ENCODE measurements around the gene PLXNA4. TPM values are rescaled to one million over a fixed set of nuclear protein-coding genes. Genes with fewer than 3 reads are reported as not detected.

Gene PLXNA4
- polyA plus RNA-seq, 2 of the 4 experiments (the other 2 are of a cell fraction): 0.12 to 0.34 TPM

DNA sequence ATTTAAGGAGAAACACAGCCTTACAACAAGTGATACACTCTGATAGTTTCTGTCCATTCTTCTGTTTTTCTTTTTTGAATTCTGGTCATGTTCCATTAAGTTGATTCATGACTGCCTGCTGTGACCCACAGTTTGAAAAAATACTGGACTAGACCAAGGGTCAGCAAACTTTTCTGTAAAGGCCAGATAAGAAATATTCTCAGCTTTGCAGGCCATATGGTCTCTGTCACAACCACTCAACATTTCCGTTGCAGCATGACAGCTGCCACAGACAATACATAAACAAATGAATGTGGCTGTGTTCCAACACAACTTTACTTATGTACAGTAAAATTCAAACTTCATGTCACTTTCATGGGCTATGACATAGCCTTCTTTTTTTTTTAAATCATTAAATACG, 156.7 kb downstream of the PLXNA4 start:
- no peak for TF ChIP-seq CEBPB (IDR thresholded peaks at IDR 0.05)
- TF ChIP-seq ZC3H11A (IDR thresholded peaks at IDR 0.05): no peak
- TF ChIP-seq HOXA7 (CRISPR knock-in tag; IDR thresholded peaks at IDR 0.05): no peak
- TF ChIP-seq HMGXB4 (CRISPR knock-in tag; IDR thresholded peaks at IDR 0.05; ENCODE audit: borderline replicate concordance): no peak
- TF ChIP-seq SREBF2 (IDR thresholded peaks at IDR 0.05): no peak
- TF ChIP-seq GATA3 (IDR thresholded peaks at IDR 0.05; ENCODE audit: borderline replicate concordance): no peak
- no peak for TF ChIP-seq HEYL (CRISPR knock-in tag; IDR thresholded peaks at IDR 0.05)
- 17% methylated on average over 2 of the region's 2 CpGs for WGBS (ENCODE audit: missing lambda C conversion rate)
- DNase-seq (ENCODE audit: low read depth in 1 of 2, low spot score in 1 of 2) (no peak), FAIRE-seq (no peak), ATAC-seq (no peak)
- no peak overlapping the region for H3K4me3 ChIP-seq
- no peaks in the 10 kb centered on the region for H3K9me3 ChIP-seq
- H3K27ac ChIP-seq: no peak overlapping the region
- H3K4me2 ChIP-seq: no peak overlapping the region
- ChIA-PET CTCF (interaction anchor here (0.6 kb wide), 1 partner anchor 203 kb away, joined by 3 read pairs; no protein-coding TSS in a partner anchor), POLR2A (no interaction called here)
- H3K4me1 ChIP-seq: no peaks in the 10 kb centered on the region

DNA sequence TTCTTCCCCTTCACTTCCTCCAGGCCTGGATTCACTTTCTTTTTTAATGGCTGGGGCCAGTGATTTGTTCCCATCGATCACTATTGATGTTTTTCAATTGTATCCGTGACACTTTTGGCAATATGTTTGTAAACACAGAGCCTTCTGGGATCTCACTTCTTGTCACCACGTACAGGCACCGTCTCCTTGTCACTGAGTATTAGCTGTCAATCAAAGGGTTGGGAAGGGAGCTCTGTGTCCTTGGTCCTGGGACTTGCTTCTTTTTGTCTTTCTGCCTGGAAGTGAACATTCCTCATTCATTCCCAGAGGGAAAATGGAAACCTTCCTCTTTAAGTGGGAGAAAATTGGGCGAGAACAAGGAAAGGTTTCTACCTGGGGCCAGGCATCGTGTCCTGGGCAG, 157.4 kb downstream of the PLXNA4 start:
- H3K4me2 ChIP-seq: no peak overlapping the region
- H3K27ac ChIP-seq: no peak overlapping the region
- FAIRE-seq (no peak), ATAC-seq (no peak), DNase-seq (ENCODE audit: low read depth in 1 of 2, low spot score in 1 of 2) (no peak)
- 14% methylated on average over 6 of the region's 6 CpGs for WGBS (ENCODE audit: missing lambda C conversion rate)
- POLR2A ChIA-PET: no interaction called here
- no peaks in the 10 kb centered on the region for H3K4me1 ChIP-seq
- H3K4me3 ChIP-seq: no peak overlapping the region
- CTCF ChIA-PET: interaction anchor here (0.6 kb wide), 1 partner anchor 204 kb away, joined by 3 read pairs; no protein-coding TSS in a partner anchor
- TF ChIP-seq POLR2AphosphoS2 (conservative IDR thresholded peaks at IDR 0.05; ENCODE audit: low read length) (no peak), ELK1 (IDR thresholded peaks at IDR 0.05; ENCODE audit: low read depth, low read length) (no peak), TFCP2L1 (CRISPR knock-in tag; IDR thresholded peaks at IDR 0.05) (no peak), HES2 (IDR thresholded peaks at IDR 0.05) (no peak), ESRRA (IDR thresholded peaks at IDR 0.05; ENCODE audit: borderline replicate concordance, low read length) (no peak), HDAC2 (IDR thresholded peaks at IDR 0.05) (no peak), CBX8 (IDR thresholded peaks at IDR 0.05) (no peak), KDM1A (IDR thresholded peaks at IDR 0.05; ENCODE audit: low read depth) (no peak), SREBF2 (IDR thresholded peaks at IDR 0.05) (no peak), FOSB (CRISPR knock-in tag; IDR thresholded peaks at IDR 0.05) (no peak), CEBPB (IDR thresholded peaks at IDR 0.05) (no peak), PHF8 (IDR thresholded peaks at IDR 0.05; ENCODE audit: borderline replicate concordance, low read depth) (no peak), RFX5 (IDR thresholded peaks at IDR 0.05) (no peak), NR3C1 (IDR thresholded peaks at IDR 0.05) (no peak), HEYL (CRISPR knock-in tag; IDR thresholded peaks at IDR 0.05) (no peak), MAFK (IDR thresholded peaks at IDR 0.05; ENCODE audit: partially characterized antibody) (no peak), HOXB13 (CRISPR knock-in tag; IDR thresholded peaks at IDR 0.05; ENCODE audit: low read depth) (no peak)
- TF ChIP-seq, protein P1, sequence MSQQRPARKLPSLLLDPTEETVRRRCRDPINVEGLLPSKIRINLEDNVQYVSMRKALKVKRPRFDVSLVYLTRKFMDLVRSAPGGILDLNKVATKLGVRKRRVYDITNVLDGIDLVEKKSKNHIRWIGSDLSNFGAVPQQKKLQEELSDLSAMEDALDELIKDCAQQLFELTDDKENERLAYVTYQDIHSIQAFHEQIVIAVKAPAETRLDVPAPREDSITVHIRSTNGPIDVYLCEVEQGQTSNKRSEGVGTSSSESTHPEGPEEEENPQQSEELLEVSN (IDR thresholded peaks at IDR 0.05; ENCODE audit: borderline replicate concordance, low read depth): no peak
- H3K9me3 ChIP-seq: no peaks in the 10 kb centered on the region

Measured in A549 (cell line).